ENCODE results near the gene COMMD1.
A peak's percentile ranks its signal among the peaks of the same experiment; 100 is the strongest.
"Not testable (repeated sequence)": the region's sequence is repeated elsewhere in the genome, so short reads cannot be mapped to it uniquely, and the experiment has no call there.

COMMD1 gene

GRCh38 chr2:62110415-62111025 lies 205.0 kb downstream of the COMMD1 start:
- no peak for TF ChIP-seq CTCF (IDR thresholded peaks at IDR 0.05; ENCODE audit: low read depth, low read length)
- no peak overlapping the region for H3K4me3 ChIP-seq (replicated peaks in 1 of 2; ENCODE audit: low read depth in 2 of 2, low read length in 2 of 2)
- DNase-seq (ENCODE audit: low read depth in 2 of 2): no peak

GRCh38 chr2:62112179-62112578 lies 206.7 kb downstream of the COMMD1 start:
- peak; percentile 13 to 14 for DNase-seq (ENCODE audit: low read depth in 2 of 2)
- no peak overlapping the region for H3K4me3 ChIP-seq (replicated peaks in 1 of 2; ENCODE audit: low read depth in 2 of 2, low read length in 2 of 2)
- no peak for TF ChIP-seq CTCF (IDR thresholded peaks at IDR 0.05; ENCODE audit: low read depth, low read length)

- no peak overlapping the region for H3K4me3 ChIP-seq (replicated peaks in 1 of 2; ENCODE audit: low read depth in 2 of 2, low read length in 2 of 2)
- DNase-seq (ENCODE audit: low read depth in 2 of 2): no peak
- TF ChIP-seq CTCF (IDR thresholded peaks at IDR 0.05; ENCODE audit: low read depth, low read length): no peak
Measured at GRCh38 chr2:62114564-62114963, 209.1 kb downstream of the COMMD1 start.

GRCh38 chr2:62116983-62117382 lies 211.5 kb downstream of the COMMD1 start:
- TF ChIP-seq CTCF (IDR thresholded peaks at IDR 0.05; ENCODE audit: low read depth, low read length): no peak

GRCh38 chr2:62118160-62118559 lies 212.7 kb downstream of the COMMD1 start:
- peak in 1 of 2 donors; percentile 48 for DNase-seq (ENCODE audit: low read depth in 2 of 2)
- no peak overlapping the region for H3K4me3 ChIP-seq (replicated peaks in 1 of 2; ENCODE audit: low read depth in 2 of 2, low read length in 2 of 2)
- TF ChIP-seq CTCF (IDR thresholded peaks at IDR 0.05; ENCODE audit: low read depth, low read length): no peak

More at GRCh38 chr2:62116983-62117382, 211.5 kb downstream of the COMMD1 start:
- H3K4me3 ChIP-seq (replicated peaks in 1 of 2; ENCODE audit: low read depth in 2 of 2, low read length in 2 of 2): no peak overlapping the region
- DNase-seq (ENCODE audit: low read depth in 2 of 2): no peak

GRCh38 chr2:62119311-62119974 lies 214.0 kb downstream of the COMMD1 start:
- no peak for TF ChIP-seq CTCF (IDR thresholded peaks at IDR 0.05; ENCODE audit: low read depth, low read length)
- no peak for DNase-seq (ENCODE audit: low read depth in 2 of 2)

GRCh38 chr2:62126239-62126638 lies 220.8 kb downstream of the COMMD1 start:
- H3K4me3 ChIP-seq (replicated peaks in 1 of 2; ENCODE audit: low read depth in 2 of 2, low read length in 2 of 2); DNase-seq (ENCODE audit: low read depth in 2 of 2): not testable (repeated sequence)

More at GRCh38 chr2:62119311-62119974, 214.0 kb downstream of the COMMD1 start:
- no peak overlapping the region for H3K4me3 ChIP-seq (replicated peaks in 1 of 2; ENCODE audit: low read depth in 2 of 2, low read length in 2 of 2)
